ENCODE measurements around the gene GAB2. TPM values are rescaled to one million over a fixed set of nuclear protein-coding genes. Genes with fewer than 3 reads are reported as not detected.

The GAB2 gene
- total RNA-seq, 1 experiment from 2014 or later = 4.2 TPM

DNA sequence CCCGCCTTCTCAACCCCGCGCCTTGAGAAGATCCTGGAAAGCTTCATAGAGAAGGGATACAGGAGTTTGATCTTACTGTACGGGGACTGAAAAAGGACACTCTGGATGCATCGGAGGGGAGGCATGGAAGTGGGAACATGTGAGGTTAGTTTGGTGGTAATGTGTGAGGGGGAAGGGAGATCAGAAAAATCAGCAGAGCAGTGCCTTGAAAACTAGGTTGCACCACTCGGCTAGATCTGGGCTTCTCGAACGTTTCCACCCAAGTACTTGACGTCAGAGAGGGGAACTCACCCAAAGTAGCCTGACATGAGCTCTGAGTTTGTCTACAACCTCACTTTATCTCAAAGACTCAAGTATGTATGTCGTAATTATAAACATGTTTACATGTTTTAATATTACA lies 214.4 kb downstream of the GAB2 start:
- no peaks in the 10 kb centered on the region for H3K4me1 Mint-ChIP-seq (ENCODE audit: insufficient read depth, unreplicated experiment)
- no peak overlapping the region for H3K27ac Mint-ChIP-seq (ENCODE audit: low read depth, unreplicated experiment)
- POLR2A ChIA-PET = interaction anchor here (0.7 kb wide), 1 partner anchor 392 kb away, joined by 3 read pairs; no protein-coding TSS in a partner anchor
- TF ChIP-seq, protein P1, sequence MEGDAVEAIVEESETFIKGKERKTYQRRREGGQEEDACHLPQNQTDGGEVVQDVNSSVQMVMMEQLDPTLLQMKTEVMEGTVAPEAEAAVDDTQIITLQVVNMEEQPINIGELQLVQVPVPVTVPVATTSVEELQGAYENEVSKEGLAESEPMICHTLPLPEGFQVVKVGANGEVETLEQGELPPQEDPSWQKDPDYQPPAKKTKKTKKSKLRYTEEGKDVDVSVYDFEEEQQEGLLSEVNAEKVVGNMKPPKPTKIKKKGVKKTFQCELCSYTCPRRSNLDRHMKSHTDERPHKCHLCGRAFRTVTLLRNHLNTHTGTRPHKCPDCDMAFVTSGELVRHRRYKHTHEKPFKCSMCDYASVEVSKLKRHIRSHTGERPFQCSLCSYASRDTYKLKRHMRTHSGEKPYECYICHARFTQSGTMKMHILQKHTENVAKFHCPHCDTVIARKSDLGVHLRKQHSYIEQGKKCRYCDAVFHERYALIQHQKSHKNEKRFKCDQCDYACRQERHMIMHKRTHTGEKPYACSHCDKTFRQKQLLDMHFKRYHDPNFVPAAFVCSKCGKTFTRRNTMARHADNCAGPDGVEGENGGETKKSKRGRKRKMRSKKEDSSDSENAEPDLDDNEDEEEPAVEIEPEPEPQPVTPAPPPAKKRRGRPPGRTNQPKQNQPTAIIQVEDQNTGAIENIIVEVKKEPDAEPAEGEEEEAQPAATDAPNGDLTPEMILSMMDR (IDR thresholded peaks at IDR 0.05; ENCODE audit: unreplicated experiment) = no peak
- H3K27me3 Mint-ChIP-seq (ENCODE audit: insufficient read depth, unreplicated experiment) = no peaks in the 10 kb centered on the region
- H3K4me3 Mint-ChIP-seq (ENCODE audit: unreplicated experiment) = no peak overlapping the region
- no TSS peak for BruUV-seq (replicated peaks)
- no peaks in the 10 kb centered on the region for H3K9me3 Mint-ChIP-seq (ENCODE audit: unreplicated experiment)
- peaks cover 19% of the 10 kb centered on the region for H3K36me3 Mint-ChIP-seq (ENCODE audit: insufficient read depth, unreplicated experiment)
- DNase-seq (ENCODE audit: unreplicated experiment) = no peak
- intact Hi-C loops (cut with micrococcal nuclease) = no loop called here
- CTCF ChIA-PET = interaction anchor here (0.9 kb wide), 1 partner anchor 10 kb away, joined by 3 read pairs; no protein-coding TSS in a partner anchor

- H3K27ac Mint-ChIP-seq (ENCODE audit: low read depth, unreplicated experiment) = no peak overlapping the region
- no peaks in the 10 kb centered on the region for H3K4me1 Mint-ChIP-seq (ENCODE audit: insufficient read depth, unreplicated experiment)
- no peak for DNase-seq (ENCODE audit: unreplicated experiment)
- H3K27me3 Mint-ChIP-seq (ENCODE audit: insufficient read depth, unreplicated experiment) = no peaks in the 10 kb centered on the region
- TF ChIP-seq, protein P1 (IDR thresholded peaks at IDR 0.05; ENCODE audit: unreplicated experiment) = no peak
- CTCF ChIA-PET = interaction anchor here (0.9 to 1.2 kb wide), 2 partner anchors 10 to 25 kb away, joined by 3 read pairs; no protein-coding TSS in a partner anchor
- H3K36me3 Mint-ChIP-seq (ENCODE audit: insufficient read depth, unreplicated experiment) = peaks cover 19% of the 10 kb centered on the region
- BruUV-seq (replicated peaks) = no TSS peak
- H3K9me3 Mint-ChIP-seq (ENCODE audit: unreplicated experiment) = no peaks in the 10 kb centered on the region
- POLR2A ChIA-PET = interaction anchor here (0.7 kb wide), 1 partner anchor 392 kb away, joined by 3 read pairs; no protein-coding TSS in a partner anchor
- intact Hi-C loops (cut with micrococcal nuclease) = no loop called here
- H3K4me3 Mint-ChIP-seq (ENCODE audit: unreplicated experiment) = no peak overlapping the region
Observed at GRCh38 chr11:78202733-78203167, 214.9 kb downstream of the GAB2 start.

GRCh38 chr11:78201096-78201818 lies 216.4 kb downstream of the GAB2 start:
- H3K9me3 Mint-ChIP-seq (ENCODE audit: unreplicated experiment) = no peaks in the 10 kb centered on the region
- H3K27ac Mint-ChIP-seq (ENCODE audit: low read depth, unreplicated experiment) = peak overlapping the region; percentile 41
- ChIA-PET CTCF (interaction anchor here (0.6 to 1.2 kb wide), 3 partner anchors 12 to 27 kb away, joined by 3 read pairs; no protein-coding TSS in a partner anchor), POLR2A (interaction anchor here (0.5 to 0.6 kb wide), 2 partner anchors 19 to 234 kb away, joined by 3 read pairs; no protein-coding TSS in a partner anchor)
- H3K4me3 Mint-ChIP-seq (ENCODE audit: unreplicated experiment) = no peak overlapping the region
- BruUV-seq (replicated peaks) = no TSS peak
- peaks cover 13% of the 10 kb centered on the region for H3K36me3 Mint-ChIP-seq (ENCODE audit: insufficient read depth, unreplicated experiment)
- H3K27me3 Mint-ChIP-seq (ENCODE audit: insufficient read depth, unreplicated experiment) = no peaks in the 10 kb centered on the region
- DNase-seq (ENCODE audit: unreplicated experiment) = no peak
- TF ChIP-seq, protein P1 (IDR thresholded peaks at IDR 0.05; ENCODE audit: unreplicated experiment) = no peak
- no peaks in the 10 kb centered on the region for H3K4me1 Mint-ChIP-seq (ENCODE audit: insufficient read depth, unreplicated experiment)
- intact Hi-C loops (cut with micrococcal nuclease) = no loop called here

DNA sequence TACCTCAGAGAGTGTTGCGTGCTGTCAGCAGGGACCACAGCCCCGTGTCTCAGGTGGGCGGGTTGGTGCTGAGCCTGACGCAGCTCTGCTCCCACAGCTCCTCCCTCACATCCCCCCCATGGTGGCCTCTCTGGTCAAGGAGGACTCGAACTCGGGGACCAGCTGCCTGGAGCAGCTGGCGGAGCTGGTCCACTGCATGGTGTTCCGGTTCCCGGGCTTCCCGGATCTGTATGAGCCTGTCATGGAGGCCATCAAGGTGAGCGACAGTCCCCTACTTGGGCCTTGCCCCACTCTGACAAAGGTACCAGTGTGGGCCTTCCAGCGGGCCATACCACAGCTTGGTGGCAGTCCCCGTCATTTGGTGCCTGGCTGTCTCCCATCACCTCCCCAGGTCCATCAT lies 217.1 kb downstream of the GAB2 start:
- Mint-ChIP-seq H3K9me3 (ENCODE audit: unreplicated experiment) (no peaks in the 10 kb centered on the region), H3K4me1 (ENCODE audit: insufficient read depth, unreplicated experiment) (no peaks in the 10 kb centered on the region), H3K36me3 (ENCODE audit: insufficient read depth, unreplicated experiment) (peaks cover 13% of the 10 kb centered on the region), H3K27me3 (ENCODE audit: insufficient read depth, unreplicated experiment) (no peaks in the 10 kb centered on the region), H3K4me3 (ENCODE audit: unreplicated experiment) (no peak overlapping the region), H3K27ac (ENCODE audit: low read depth, unreplicated experiment) (no peak overlapping the region)
- TF ChIP-seq, protein P1 (IDR thresholded peaks at IDR 0.05; ENCODE audit: unreplicated experiment) = no peak
- ChIA-PET POLR2A (interaction anchor here (0.5 kb wide), 1 partner anchor 19 kb away, joined by 3 read pairs; no protein-coding TSS in a partner anchor), CTCF (interaction anchor here (0.6 to 0.9 kb wide), 3 partner anchors 11 to 28 kb away, joined by 3 read pairs; partner anchors contain the start of genes KCTD21 and USP35)
- BruUV-seq (replicated peaks) = no TSS peak
- DNase-seq (ENCODE audit: unreplicated experiment) = no peak
- intact Hi-C loops (cut with micrococcal nuclease) = no loop called here
